Measurements from ENCODE around the gene ERC1. TPM values are rescaled to one million over a fixed set of nuclear protein-coding genes. Genes with fewer than 3 reads are reported as not detected.
"Not testable (repeated sequence)": the region's sequence is repeated elsewhere in the genome, so short reads cannot be mapped to it uniquely, and the experiment has no call there.

ERC1 gene
- total RNA-seq, 1 experiment from 2014 or later: 31.5 TPM

DNA sequence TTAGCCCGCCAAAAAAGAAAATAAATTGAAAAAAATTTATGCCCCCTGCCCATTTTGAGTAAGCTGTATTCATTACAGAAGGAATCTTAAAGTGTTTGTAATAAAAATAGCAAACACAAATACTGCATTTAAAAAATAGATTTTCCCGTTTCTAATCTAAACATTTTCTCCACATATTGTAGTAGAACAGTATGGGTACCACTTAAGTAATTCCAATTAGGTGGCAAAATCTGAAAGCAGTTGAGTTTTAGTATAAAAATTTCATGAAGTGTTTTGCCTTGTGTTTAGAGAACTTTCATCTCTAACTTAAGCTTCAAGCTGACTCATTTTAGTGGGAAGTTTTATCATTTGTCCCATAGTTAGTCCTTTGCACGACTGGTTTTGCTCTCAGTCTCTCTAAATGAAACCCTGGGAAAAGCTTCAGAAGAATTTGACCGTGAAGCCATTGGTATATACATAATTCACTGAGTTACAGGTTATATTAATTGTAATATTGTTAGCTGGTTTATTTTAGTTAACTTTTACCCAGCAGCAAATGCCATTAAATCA is 214.6 kb downstream of the ERC1 start:
- DNase-seq: no peak
- no peaks in the 10 kb centered on the region for H3K27me3 ChIP-seq
- no peaks in the 10 kb centered on the region; the same call in none of the 2 replicates for H3K36me3 ChIP-seq
- no peak overlapping the region for H3K27ac ChIP-seq
- H3K4me3 ChIP-seq: no peak overlapping the region
- H3K9me3 ChIP-seq (replicated peaks): no peaks in the 10 kb centered on the region
- no peaks in the 10 kb centered on the region for H3K4me1 ChIP-seq

DNA sequence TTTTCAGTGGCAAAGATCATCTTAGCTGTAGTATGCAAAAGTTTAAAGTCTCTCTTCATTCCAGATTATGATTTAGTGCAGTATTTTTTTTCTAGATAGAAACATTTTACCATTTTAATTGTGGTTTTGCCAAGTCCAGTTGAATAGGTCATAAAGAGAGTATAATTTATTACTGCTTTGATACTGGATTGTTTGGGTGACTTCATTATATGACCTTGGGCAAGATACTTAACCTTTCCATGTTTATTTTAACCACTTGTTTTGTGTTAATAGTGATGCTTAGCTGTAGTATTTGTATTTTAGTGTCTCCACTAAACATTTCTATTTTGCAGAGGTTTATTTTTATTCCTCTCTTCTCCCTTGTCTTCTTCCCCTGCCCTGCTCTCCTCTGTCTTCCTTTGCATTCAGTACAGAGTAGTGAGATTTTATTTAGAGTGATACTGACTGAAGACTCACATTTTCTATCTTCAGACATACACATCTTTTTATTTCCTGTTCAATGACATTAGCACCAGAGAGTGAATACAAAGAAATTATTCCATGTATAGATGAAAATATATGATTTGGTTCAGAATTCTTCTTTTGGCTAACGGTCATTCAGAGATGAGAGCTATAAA is 215.2 kb downstream of the ERC1 start:
- Histone ChIP-seq H3K4me3 (no peak overlapping the region), H3K27ac (no peak overlapping the region), H3K36me3 (no peaks in the 10 kb centered on the region; the same call in 1 of the 2 replicates), H3K9me3 (replicated peaks) (no peaks in the 10 kb centered on the region), H3K27me3 (no peaks in the 10 kb centered on the region), H3K4me1 (no peaks in the 10 kb centered on the region)
- no peak for DNase-seq

DNA sequence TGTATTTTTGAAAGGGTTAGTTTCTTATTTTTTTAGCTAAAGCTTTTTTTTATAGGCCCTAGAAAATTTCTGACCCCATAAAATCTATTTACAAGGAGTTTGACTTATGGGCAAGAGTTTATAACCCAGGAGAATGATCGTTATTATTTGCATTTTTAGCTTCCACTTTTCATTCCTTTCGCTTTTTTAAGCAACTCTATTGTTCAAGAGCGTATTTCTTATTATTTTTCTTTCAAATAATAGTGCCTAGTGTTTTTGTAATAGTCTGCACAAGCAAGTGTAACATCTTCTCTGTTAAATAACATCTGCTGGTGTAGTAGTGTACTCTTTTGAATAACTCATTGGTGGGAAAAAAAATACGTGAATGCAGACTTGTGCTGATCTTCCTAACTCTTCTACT is 216.3 kb downstream of the ERC1 start:
- Histone ChIP-seq H3K27me3 (no peaks in the 10 kb centered on the region), H3K4me3 (no peak overlapping the region), H3K36me3 (no peaks in the 10 kb centered on the region; the same call in 1 of the 2 replicates), H3K9me3 (replicated peaks) (no peaks in the 10 kb centered on the region), H3K27ac (no peak overlapping the region), H3K4me1 (no peaks in the 10 kb centered on the region)
- DNase-seq: no peak

DNA sequence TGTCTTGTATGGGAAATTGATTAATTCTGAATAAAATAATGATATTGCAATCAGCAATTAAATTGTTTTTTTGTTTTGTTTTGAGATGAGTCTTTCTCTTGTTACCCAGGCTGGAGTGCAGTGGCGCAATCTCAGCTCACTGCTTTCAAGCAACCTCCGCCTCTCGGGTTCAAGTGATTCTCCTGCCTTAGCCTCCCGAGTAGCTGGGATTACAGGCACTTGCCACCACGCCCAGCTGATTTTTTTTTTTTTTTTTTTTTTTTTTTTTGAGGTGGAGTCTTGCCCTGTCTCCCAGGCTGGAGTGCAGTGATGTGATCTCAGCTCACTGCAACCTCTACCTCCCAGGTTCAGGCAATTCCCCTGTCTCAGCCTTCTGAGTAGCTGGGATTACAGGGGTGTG is 217.7 kb downstream of the ERC1 start:
- not testable (repeated sequence) for H3K9me3 ChIP-seq (replicated peaks); DNase-seq; H3K27me3 ChIP-seq; H3K4me1 ChIP-seq; H3K36me3 ChIP-seq; H3K27ac ChIP-seq; H3K4me3 ChIP-seq

DNA sequence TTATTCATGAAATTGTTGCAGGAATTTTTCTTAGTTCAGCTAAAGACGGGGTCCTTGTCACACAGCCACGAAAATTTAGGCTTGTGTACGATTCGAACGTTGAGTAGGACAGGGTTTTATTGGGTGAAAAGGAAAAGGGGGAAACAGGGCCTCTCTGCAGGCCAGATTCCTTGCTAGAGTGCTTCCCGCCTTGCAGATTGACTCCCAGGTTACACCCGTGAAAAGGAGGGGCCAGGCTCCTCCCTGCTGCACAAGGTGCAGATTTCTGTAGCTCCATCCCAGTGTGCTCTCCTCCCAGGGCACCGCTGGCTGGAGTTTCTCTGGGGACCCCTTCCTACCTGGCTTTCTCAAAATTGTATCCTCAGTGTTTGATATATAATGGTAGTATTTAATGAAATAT is 221.5 kb downstream of the ERC1 start:
- Histone ChIP-seq H3K27ac (no peak overlapping the region), H3K27me3 (no peaks in the 10 kb centered on the region), H3K9me3 (replicated peaks) (no peaks in the 10 kb centered on the region), H3K4me1 (peaks cover 9% of the 10 kb centered on the region), H3K4me3 (no peak overlapping the region), H3K36me3 (no peaks in the 10 kb centered on the region; the same call in 1 of the 2 replicates)
- DNase-seq: no peak

DNA sequence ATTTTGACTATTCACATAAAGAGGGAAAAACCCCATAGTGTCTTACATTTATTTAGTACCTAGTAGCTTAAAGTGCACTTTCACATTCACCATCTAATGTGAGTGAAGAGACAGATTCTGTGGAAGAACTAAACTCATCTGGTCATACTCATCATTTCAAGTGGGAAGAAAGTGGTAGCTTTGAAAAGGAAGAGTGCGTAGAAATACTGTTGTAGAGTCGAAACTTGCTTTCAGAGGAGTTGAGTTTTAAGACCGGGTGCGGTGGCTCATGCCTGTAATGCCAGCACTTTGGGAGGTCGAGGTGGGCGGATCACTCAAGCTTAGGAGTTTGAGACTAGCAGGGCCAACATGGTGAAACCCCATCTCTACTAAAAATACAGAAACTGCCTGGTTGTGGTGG is 222.2 kb downstream of the ERC1 start:
- Histone ChIP-seq H3K27ac (no peak overlapping the region), H3K4me3 (no peak overlapping the region), H3K4me1 (peaks cover 13% of the 10 kb centered on the region), H3K9me3 (replicated peaks) (no peaks in the 10 kb centered on the region), H3K36me3 (no peaks in the 10 kb centered on the region; the same call in 1 of the 2 replicates), H3K27me3 (no peaks in the 10 kb centered on the region)
- DNase-seq: no peak

DNA sequence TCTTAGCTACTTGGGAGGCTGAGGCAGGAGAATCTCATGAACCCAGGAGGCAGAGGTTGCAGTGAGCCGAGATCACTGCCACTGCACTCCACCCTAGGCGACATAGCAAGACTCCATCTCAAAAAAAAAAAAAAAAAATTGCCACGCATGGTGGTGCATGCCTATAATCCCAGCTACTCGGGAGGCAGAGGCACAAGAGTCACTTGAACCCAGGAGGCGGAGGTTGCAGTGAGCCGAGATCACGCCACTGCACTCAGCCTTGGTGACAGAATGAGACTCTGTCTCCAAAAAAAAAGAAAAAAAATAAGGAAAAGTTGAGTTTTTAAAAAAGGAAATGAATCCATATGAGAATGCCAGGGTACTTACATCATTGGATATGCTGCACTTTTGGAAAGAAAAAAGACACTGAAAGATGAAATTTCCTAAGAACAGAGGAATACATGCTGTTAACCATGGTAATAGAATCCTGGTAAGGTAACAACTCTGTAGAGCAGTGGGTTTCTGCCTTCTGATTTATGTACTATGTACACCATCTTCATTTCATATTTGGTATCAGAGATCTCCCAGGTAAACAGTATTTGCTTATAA is 222.7 kb downstream of the ERC1 start:
- H3K27ac ChIP-seq: no peak overlapping the region
- DNase-seq: no peak
- no peaks in the 10 kb centered on the region for H3K9me3 ChIP-seq (replicated peaks)
- H3K27me3 ChIP-seq: no peaks in the 10 kb centered on the region
- peaks cover 15% of the 10 kb centered on the region for H3K4me1 ChIP-seq
- H3K4me3 ChIP-seq: no peak overlapping the region
- H3K36me3 ChIP-seq: no peaks in the 10 kb centered on the region; the same call in 1 of the 2 replicates

DNA sequence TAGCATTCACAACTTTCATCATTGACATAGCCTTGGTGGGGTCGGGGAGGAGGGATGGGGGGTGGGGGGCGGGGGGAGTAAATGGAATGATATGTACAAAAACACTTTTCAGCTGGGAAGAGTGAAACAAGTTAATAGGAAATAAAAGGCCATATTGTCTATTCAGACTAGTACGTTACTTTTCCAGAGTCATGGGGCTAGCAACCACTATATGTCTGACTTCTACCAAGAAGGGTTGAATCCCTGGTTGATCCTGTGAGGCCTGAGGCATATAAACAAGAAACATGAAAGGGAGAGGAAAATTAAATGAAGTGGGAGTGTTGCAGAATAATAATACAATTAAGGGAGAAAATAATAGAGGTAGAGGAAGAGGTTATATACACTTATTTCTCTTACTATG is 225.5 kb downstream of the ERC1 start:
- no peak overlapping the region for H3K27ac ChIP-seq
- H3K4me3 ChIP-seq: no peak overlapping the region
- no peak for DNase-seq
- H3K36me3 ChIP-seq: no peaks in the 10 kb centered on the region; the same call in 1 of the 2 replicates
- H3K27me3 ChIP-seq: no peaks in the 10 kb centered on the region
- H3K4me1 ChIP-seq: peaks cover 15% of the 10 kb centered on the region
- no peaks in the 10 kb centered on the region for H3K9me3 ChIP-seq (replicated peaks)

DNA sequence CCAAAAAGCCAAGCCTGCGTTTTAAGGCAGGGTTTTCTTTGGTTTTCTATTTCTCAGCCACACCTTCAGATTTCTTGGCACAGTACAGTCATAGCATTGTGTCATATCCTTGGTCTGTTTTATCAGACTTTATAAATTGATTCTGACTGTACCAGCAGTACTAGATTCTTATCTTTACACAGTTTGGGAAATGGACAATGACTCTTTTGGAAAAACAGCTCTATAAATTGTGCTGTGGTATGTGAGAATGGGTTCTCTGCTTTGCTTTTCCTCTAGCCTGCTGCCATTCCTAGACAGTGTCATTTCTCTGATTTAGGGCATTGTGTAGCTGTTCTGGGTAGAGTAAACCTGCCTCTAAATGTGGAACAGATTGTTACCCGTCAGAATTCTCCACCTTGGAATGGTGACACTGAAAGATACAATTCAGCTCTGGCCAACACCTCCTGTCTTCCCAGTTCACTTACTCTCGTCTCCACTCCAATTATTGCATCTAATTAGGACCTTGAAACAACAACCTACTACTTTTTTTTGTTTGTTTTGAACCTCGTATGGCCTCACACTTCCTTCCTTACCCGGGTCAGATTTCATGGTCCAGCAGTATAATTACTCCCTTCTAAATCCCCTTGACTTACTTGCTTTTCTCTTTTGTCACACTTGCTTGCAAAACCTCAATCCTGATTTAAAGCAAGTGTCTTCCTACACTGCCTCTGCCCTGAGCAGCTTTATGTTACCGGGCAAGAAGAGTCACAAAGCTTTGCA is 226.3 kb downstream of the ERC1 start:
- Histone ChIP-seq H3K36me3 (no peaks in the 10 kb centered on the region; the same call in 1 of the 2 replicates), H3K27ac (peak overlapping the region; percentile 26; the same call in 1 of the 2 replicates), H3K4me3 (no peak overlapping the region), H3K9me3 (replicated peaks) (no peaks in the 10 kb centered on the region), H3K4me1 (peaks cover 15% of the 10 kb centered on the region), H3K27me3 (no peaks in the 10 kb centered on the region)
- peak; percentile 9 to 56 for DNase-seq

DNA sequence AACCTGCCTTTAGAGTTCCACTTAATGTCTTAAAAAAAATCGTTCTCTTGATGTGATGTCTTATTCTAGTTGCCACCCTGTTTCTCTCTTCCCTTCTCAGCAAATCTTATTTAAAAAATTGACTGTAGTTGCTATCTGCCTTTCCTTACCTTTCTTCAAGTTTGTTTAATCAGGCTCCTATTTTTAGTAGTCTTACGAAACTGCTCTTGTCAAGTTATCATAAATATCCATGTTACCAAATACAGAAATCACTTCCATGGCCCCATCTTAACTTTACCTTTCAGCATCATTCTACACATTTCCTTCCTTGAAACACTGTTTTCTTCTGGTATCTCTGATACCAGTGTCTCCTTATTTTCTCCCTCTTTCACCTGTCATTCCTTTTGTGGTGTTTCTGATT is 227.3 kb downstream of the ERC1 start:
- H3K27ac ChIP-seq: no peak overlapping the region
- H3K9me3 ChIP-seq (replicated peaks): no peaks in the 10 kb centered on the region
- H3K4me3 ChIP-seq: no peak overlapping the region
- no peak for DNase-seq
- H3K36me3 ChIP-seq: no peaks in the 10 kb centered on the region; the same call in 1 of the 2 replicates
- H3K27me3 ChIP-seq: no peaks in the 10 kb centered on the region
- H3K4me1 ChIP-seq: peaks cover 15% of the 10 kb centered on the region

DNA sequence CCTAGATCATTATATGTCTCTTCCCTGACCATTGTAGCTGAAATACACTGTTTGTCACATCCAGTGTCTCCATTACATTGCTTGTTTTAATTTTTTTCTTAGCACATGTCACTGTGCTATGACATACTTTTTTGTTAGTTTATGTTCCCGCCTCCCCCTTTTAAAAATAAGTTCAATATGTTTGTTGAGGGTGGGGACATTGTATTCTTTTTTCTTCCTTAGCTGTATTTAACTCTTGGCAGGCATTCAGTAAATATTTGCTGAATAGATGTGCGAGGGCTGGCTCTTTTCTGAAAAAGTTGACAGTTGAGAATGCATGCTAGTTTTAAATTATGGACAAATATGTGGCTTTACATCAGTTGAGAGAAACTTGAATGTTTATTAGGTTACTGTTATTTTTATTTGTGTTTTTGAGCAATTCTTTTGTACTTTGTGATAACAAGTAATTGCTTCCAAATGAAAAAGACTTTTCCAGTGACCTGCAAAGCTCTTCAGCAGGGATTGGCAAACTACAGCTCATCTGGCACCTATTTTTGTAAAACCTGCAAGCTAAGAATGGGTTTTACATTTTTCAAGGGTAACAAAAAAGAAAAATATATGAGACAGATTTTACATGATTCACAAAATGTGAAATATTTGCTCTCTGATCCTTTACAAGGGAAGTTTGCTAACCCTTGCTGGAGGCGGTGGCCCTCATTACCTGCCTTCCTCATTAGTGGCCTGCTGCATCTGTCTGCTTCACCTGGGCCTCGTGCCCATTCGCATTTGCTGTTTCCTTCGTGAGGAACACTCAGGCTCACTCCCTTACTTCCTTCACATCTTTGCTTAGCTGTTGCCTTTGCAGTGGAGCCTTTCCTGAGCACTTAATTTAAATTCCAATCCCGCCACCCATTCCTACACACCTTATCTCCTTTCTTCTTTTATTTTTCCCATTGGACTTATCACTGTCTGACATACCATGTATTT is 229.4 kb downstream of the ERC1 start:
- no peak overlapping the region for H3K4me3 ChIP-seq

DNA sequence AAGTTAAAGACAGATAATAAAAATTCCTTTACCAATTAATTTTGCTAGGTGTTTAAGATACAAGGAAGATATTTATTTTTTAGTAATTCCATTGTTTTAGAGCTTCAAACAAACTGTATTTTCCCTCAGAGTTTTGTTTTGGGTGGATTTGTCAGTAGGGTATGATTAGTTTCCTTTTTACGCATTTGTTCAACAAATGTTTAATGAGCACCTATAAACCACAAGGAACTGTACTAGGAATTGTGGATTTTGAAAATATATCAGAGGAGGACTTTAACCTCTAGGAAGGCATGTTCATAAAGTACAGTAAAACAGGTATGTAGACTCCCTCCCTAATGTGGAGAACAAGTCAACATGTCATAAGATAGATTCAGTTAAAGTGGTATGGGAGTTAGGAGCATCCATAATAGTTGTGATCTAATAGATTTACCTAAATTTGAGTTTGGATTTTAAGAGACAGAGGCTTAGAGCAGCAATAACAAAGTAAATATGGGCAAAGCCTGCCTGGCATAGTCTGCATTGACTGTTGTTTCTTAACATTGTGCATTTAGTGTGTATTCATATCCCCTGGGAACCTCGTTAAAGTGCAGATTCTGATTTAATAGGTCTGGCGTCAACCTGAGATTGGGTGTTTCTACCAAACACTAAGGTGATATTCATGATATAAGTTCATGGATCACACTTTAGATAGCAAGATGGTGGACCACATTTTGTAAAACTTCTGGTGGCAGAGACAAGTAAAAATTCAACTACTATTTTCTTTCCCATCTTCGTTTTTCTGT is 232.0 kb downstream of the ERC1 start:
- no peak for DNase-seq
- H3K27ac ChIP-seq: no peak overlapping the region
- no peaks in the 10 kb centered on the region for H3K9me3 ChIP-seq (replicated peaks)
- no peaks in the 10 kb centered on the region; the same call in 1 of the 2 replicates for H3K36me3 ChIP-seq
- no peaks in the 10 kb centered on the region for H3K27me3 ChIP-seq
- 0 out of 2 replicates have a peak, but pooled peaks cover 2% of the 10 kb centered on the region for H3K4me1 ChIP-seq
- no peak overlapping the region for H3K4me3 ChIP-seq

More for the DNA sequence above, 229.4 kb downstream of the ERC1 start:
- DNase-seq: no peak
- Histone ChIP-seq H3K27me3 (no peaks in the 10 kb centered on the region), H3K36me3 (no peaks in the 10 kb centered on the region; the same call in 1 of the 2 replicates), H3K9me3 (replicated peaks) (no peaks in the 10 kb centered on the region), H3K4me1 (peaks cover 15% of the 10 kb centered on the region), H3K27ac (no peak overlapping the region)

DNA sequence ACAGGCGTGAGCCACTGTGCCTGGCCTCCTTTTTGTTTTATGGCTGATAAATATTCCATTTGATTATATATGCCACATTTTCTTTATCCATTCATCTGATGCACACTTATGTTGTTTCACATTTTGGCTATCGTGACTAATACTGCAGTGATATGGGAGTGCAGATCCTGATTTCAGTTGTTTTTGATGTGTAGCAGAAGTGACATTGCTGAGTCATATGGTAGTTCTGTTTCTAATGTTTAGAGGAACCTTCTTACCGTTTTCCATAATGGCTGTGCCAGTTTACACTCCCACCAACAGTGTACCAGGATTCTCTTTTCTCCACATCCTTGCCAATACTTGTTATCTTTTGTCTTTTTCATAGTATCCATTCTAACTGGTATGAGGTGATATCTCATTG is 235.9 kb downstream of the ERC1 start:
- Histone ChIP-seq H3K36me3 (no peaks in the 10 kb centered on the region), H3K9me3 (replicated peaks) (no peaks in the 10 kb centered on the region), H3K4me3 (no peak overlapping the region), H3K27me3 (no peaks in the 10 kb centered on the region), H3K4me1 (no peaks in the 10 kb centered on the region), H3K27ac (no peak overlapping the region)
- no peak for DNase-seq
